Gastroesophageal sphincter (tissue), 2 donors: ENCODE measurements around the gene TMEM50B.

Experiments used
- POLR2A ChIP-seq, 2 donors: fragments of 450-650 bp; IDR thresholded peaks; one replicate each; pipeline ENCODE4 v1.6.1; 2017; ENCODE audit warnings: antibody characterized with exemption in 2 of 2, mild to moderate bottlenecking in 2 of 2, moderate library complexity in 1 of 2
- POLR2AphosphoS5 ChIP-seq: sonication (generic); formaldehyde crosslinking; IDR thresholded peaks from one replicate; pipeline ENCODE4 v1.6.1; 2017; ENCODE audit warnings: antibody characterized with exemption

GRCh38 chr21:33427051-33427450 lies 52.7 kb downstream of the TMEM50B start:
- TF ChIP-seq POLR2A (IDR thresholded peaks at IDR 0.05) (no peak), POLR2AphosphoS5 (no peak)
